ENCODE results near the gene FBP2.

DNA sequence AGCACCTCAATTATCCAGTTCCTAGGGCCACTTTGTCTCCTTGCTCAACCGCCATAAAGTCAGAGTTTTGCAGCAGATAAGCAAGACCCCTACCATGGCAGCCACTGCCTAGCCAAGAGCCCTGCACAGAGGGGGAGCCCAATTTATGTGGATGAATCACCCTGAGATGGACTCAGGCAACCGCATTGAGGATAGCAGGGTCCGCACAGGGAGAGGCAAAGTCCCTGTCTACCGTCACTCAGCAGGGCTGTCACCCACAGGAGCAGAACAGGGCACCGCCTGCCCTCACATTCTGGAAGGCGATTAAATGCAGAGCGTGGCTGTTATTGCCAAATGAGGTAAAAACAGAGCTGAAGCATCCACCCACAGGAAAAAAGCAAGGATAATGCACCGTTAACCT is 1.7 kb downstream of the FBP2 start:
- TF ChIP-seq CTCF (IDR thresholded peaks at IDR 0.05; ENCODE audit: low read depth, low read length) = no peak
- TF ChIP-seq EZH2phosphoT487 (IDR thresholded peaks at IDR 0.05; ENCODE audit: low read depth) = no peak

Data from OCI-LY3 (cell line).